Aorta (tissue), 5 donors: ENCODE results near the gene SMKR1. TPM values are rescaled to one million over a fixed set of nuclear protein-coding genes. Genes with fewer than 3 reads are reported as not detected.

Experiments
- ATAC-seq: fragments of 200-7000 bp; cut with Tn5 transposase; one replicate; pipeline ENCODE4 v1.9.1; 2022; ENCODE audit warnings: moderate library complexity; ENCODE audit not compliant: low FRiP score
- DNase-seq, 2 donors: peaks; one replicate each; pipeline ENCODE4 v3.0.0-alpha.2; 2020
- H3K27ac ChIP-seq, 2 donors: one replicate each; pipeline ENCODE4 v1.5.1; 2013; ENCODE audit warnings: low read length in 2 of 2, mild to moderate bottlenecking in 2 of 2, moderate library complexity in 2 of 2, control low read depth in 1 of 2, inconsistent platforms in 1 of 2, low read depth in 1 of 2
- H3K27me3 ChIP-seq, 2 donors: one replicate each; pipeline ENCODE4 v1.6.1; 2013; ENCODE audit warnings: control low read depth in 1 of 2, low read length in 1 of 2, mild to moderate bottlenecking in 1 of 2, moderate library complexity in 1 of 2; ENCODE audit not compliant: insufficient read depth in 2 of 2, control insufficient read depth in 1 of 2
- H3K36me3 ChIP-seq, 2 donors: one replicate each; pipeline ENCODE4 v1.6.1; 2013; ENCODE audit warnings: control low read depth in 1 of 2, low read length in 1 of 2, mild to moderate bottlenecking in 1 of 2; ENCODE audit not compliant: insufficient read depth in 2 of 2, control insufficient read depth in 1 of 2
- H3K4me1 ChIP-seq, 2 donors: one replicate each; pipeline ENCODE4 v1.6.1; 2013; ENCODE audit warnings: low read length in 2 of 2, control low read depth in 1 of 2, mild to moderate bottlenecking in 1 of 2, moderate library complexity in 1 of 2; ENCODE audit not compliant: insufficient read depth in 2 of 2, control insufficient read depth in 1 of 2
- H3K4me3 ChIP-seq, 2 donors: one replicate each; pipeline ENCODE4 v1.5.1; 2013; ENCODE audit warnings: low read length in 2 of 2, control low read depth in 1 of 2, mild to moderate bottlenecking in 1 of 2
- H3K9me3 ChIP-seq: one replicate; pipeline ENCODE4 v1.6.1; 2013; ENCODE audit warnings: mild to moderate bottlenecking, low read length; ENCODE audit not compliant: control insufficient read depth
- WGBS, 2 donors: extraction: QIAGEN DNeasy Blood & Tissue Kit; methylation state at CpG; one replicate each; pipeline ENCODE4 v1.1.7; 2013; 5-methylcytosine and 5-hydroxymethylcytosine counted together
- intact Hi-C, 2 donors: fragments of 100-400 bp; cut with DNase I; formaldehyde crosslinking; loops; one replicate each; pipeline versions ENCODE4 v1.14.2 to v1.15.0; 2022
- polyA plus RNA-seq, 2 donors: library from polyadenylated mRNA; stranded (reverse); fragments of 200-250 nt; gene quantifications; one replicate each; pipeline ENCODE4 v1.2.3, GENCODE V29; 2013
- total RNA-seq, 2 donors: library from RNA; stranded (reverse); fragmentation: NEBNext Ultra II Directional; extraction: Animal tissue kit (Norgen Biotek cat#: 25700); gene quantifications; one replicate each; pipeline ENCODE4 v1.2.1, GENCODE V29; 2021
- donor health status: healthy with polysubstance abuse.
- donor health status: Bipolar disorder and iron deficiency.
- donor health status: DM: no; HTN: no; CAD: no.
- donor health status: DM: no; HTN: no; CAD: no.
- donor health status: DM: yes; HTN: yes; CAD: no.

The SMKR1 gene
- total and polyA plus RNA-seq, 4 donors = 1.6 TPM; not detected in 3

DNA sequence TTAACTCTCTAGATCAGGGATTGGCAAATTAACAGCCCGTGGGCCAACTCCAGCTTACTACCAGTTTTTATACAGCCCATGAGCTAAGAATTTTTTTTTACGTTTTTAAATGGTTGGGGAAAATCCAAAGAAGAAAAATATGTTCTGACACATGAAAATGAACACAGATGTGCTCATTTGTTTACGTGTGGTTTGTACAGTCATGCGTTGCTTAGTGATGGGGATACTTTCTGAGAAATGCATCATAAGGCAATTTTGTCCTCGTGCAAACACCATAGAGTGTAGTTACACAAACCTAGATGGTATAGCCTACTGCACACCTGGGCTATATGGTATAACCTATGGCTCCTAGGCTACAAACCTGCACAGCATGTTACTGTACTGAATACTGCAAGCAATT, 8.3 kb upstream of the SMKR1 start:
- DNase-seq (no peak), ATAC-seq (no peak)
- H3K4me3 ChIP-seq = no peak overlapping the region
- H3K4me1 ChIP-seq = no peaks in the 10 kb centered on the region
- H3K36me3 ChIP-seq = no peaks in the 10 kb centered on the region
- no peaks in the 10 kb centered on the region for H3K27me3 ChIP-seq
- intact Hi-C loops = no loop called here
- WGBS, 2 donors = 50 to 57% methylated on average over 5 of the region's 5 CpGs
- no peaks in the 10 kb centered on the region for H3K9me3 ChIP-seq
- H3K27ac ChIP-seq = no peak overlapping the region

- Histone ChIP-seq H3K27ac (no peak overlapping the region), H3K27me3 (no peaks in the 10 kb centered on the region), H3K9me3 (no peaks in the 10 kb centered on the region), H3K4me3 (no peak overlapping the region), H3K4me1 (no peaks in the 10 kb centered on the region), H3K36me3 (no peaks in the 10 kb centered on the region)
- DNase-seq (no peak), ATAC-seq (no peak)
- intact Hi-C loops = no loop called here
- WGBS, 2 donors = 64 to 71% methylated on average over 1 of the region's 1 CpG
Observed at GRCh38 chr7:129495987-129496386, 6.3 kb upstream of the SMKR1 start.

DNA sequence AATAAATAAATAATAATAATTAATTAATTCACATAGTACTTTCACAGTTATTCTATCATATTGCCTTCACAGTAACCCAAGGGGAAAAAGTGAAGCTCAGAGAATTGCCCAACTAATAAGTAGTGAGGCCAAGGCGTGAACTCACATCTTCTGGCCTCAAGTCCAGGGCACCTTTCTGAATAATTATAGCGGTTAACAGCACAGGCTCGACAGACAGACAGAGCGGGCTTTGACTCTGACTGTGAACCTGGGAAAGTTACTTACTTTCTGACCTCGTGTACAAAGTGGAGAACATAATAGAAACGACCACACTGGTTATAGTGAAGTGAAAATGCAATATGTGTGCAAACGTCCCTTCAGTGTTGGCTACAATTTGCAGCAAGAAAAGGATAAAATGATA, 5.7 kb upstream of the SMKR1 start:
- DNase-seq (no peak), ATAC-seq (no peak)
- Histone ChIP-seq H3K9me3 (no peaks in the 10 kb centered on the region), H3K4me1 (no peaks in the 10 kb centered on the region), H3K4me3 (no peak overlapping the region), H3K36me3 (no peaks in the 10 kb centered on the region), H3K27ac (no peak overlapping the region), H3K27me3 (no peaks in the 10 kb centered on the region)
- 71 to 81% methylated on average over 7 of the region's 7 CpGs for WGBS, 2 donors
- intact Hi-C loops = no loop called here

- 88 to 90% methylated on average over 4 of the region's 4 CpGs for WGBS, 2 donors
- Histone ChIP-seq H3K27ac (no peak overlapping the region), H3K4me1 (no peaks in the 10 kb centered on the region), H3K36me3 (no peaks in the 10 kb centered on the region), H3K27me3 (no peaks in the 10 kb centered on the region), H3K9me3 (no peaks in the 10 kb centered on the region), H3K4me3 (no peak overlapping the region)
- no peak for ATAC-seq
- intact Hi-C loops = no loop called here
- no peak for DNase-seq
Observed at GRCh38 chr7:129497156-129497555, 5.2 kb upstream of the SMKR1 start.

DNA sequence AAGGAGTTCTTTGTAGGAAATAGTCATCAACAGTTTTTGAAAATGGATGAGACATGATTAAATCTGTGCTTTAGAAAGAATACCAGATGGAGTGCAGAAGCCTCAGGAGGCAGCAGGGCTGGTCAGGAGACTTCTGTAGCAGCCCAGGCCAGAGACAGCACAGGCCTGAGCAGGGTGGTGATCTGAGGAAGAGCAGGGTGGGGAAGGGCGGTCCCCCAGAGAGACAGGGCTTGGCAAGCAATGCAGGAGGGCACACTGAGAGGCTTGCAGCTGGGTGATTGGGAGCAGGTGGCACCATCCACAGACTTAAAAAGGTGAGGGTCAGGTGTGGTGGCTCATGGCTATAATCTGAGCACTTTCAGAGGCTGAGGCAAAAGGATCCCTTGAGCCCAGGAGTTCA, 4.3 kb upstream of the SMKR1 start:
- Histone ChIP-seq H3K4me3 (no peak overlapping the region), H3K4me1 (no peaks in the 10 kb centered on the region), H3K36me3 (no peaks in the 10 kb centered on the region), H3K27me3 (no peaks in the 10 kb centered on the region), H3K27ac (no peak overlapping the region), H3K9me3 (no peaks in the 10 kb centered on the region)
- WGBS, 2 donors = 95 to 98% methylated on average over 1 of the region's 1 CpG
- DNase-seq (no peak), ATAC-seq (no peak)
- intact Hi-C loops = no loop called here

DNA sequence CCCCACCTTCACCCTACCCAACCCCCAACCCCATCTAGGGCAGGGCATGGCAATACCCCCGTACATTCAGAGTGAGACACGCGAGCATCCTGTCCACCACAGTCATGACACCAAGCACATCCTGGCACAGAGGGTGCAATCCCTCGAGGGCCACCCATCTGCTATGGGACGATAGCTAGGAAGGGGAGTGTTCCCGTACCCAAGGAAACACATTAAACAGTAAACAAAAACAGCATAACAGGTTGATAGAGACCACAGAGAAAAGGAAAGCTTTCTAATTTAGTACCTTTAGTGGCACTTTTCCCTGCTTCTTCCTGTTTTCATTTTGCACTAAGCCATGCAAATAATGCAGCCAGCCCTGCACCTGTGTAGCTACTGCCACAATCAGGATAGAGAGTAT, 2.3 kb upstream of the SMKR1 start:
- Histone ChIP-seq H3K4me3 (no peak overlapping the region), H3K9me3 (no peaks in the 10 kb centered on the region), H3K4me1 (no peaks in the 10 kb centered on the region), H3K36me3 (no peaks in the 10 kb centered on the region), H3K27me3 (no peaks in the 10 kb centered on the region), H3K27ac (no peak overlapping the region)
- intact Hi-C loops = no loop called here
- WGBS, 2 donors = 85 to 88% methylated on average over 6 of the region's 6 CpGs
- DNase-seq (no peak), ATAC-seq (no peak)

DNA sequence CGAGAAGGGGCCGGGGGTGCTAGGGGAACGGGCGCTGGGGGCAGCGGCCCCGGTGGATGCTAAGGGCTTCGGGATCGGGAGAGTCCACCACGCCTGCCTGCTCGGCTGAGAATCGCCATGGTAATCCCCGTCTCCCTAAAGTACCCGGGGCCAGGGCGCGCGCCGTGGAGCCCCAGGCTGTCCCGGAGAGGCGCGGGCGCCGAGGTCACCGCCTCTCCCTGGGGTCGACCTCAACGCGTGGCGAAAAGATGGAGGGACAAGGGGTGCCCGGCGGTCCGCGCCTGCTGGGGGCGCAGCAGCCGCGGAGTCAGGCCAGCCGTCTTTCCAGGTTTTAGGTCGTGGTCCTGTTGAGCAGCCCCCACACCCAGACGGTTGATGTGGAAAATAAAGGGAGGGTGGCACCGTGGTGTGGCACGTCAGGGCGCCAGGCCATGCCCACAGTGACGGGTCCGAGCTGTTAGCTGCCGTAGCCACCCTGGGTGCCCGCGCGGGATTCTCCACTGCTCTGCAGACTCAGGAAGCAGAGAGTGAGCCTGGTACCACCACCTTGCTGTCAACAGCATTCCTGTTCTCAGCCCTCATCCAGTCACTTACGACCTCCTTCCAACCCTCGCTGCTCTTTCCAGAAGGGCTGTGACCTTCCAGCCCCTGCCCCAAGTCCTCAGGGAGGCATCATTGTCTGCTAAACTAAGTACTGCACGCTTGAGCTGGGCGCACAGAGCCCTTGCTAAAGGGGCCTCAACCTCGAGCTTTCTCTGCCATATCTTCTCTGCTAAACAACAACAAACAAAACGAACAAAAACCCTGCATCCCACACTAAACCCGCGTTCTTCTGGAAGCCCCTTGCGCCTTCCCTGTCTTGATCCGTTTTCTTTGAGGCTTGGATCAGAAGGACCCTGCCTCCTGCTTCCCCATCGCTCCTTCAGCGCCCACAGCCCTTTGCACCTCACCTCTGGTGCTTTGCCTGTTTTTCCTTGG, 666 bp downstream of the SMKR1 start:
- Histone ChIP-seq H3K36me3 (no peaks in the 10 kb centered on the region), H3K9me3 (no peaks in the 10 kb centered on the region), H3K4me3 (peak overlapping the region; percentile 7 to 44), H3K27ac (no peak overlapping the region), H3K27me3 (no peaks in the 10 kb centered on the region), H3K4me1 (no peaks in the 10 kb centered on the region)
- WGBS, 2 donors = 12 to 13% methylated on average over 54 to 58 of the region's 58 CpGs
- peak; percentile 40 for ATAC-seq
- DNase-seq = no peak
- intact Hi-C loops = no loop called here

DNA sequence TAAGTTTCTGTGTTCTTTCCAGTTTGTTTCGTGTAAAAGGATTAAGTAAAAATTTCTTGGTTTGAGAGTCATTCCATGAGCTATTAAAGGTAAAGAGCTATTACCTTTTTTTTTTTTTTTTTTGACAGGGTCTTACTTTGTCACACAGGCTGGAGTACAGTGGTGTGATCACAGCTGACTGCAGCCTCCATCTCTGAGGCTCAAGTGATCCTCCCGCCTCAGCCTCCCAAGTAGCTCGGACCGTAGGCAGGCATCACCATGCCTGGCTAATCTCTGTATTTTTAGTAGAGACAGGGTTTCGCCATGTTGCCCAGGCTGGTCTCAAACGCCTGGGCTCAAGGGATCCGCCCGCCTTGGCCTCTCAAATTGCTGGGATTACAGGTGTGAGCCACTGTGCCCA, 1.4 kb downstream of the SMKR1 start:
- intact Hi-C loops = no loop called here
- H3K4me3 ChIP-seq = no peak overlapping the region
- 94 to 97% methylated on average over 8 of the region's 8 CpGs for WGBS, 2 donors
- no peaks in the 10 kb centered on the region for H3K36me3 ChIP-seq
- no peak overlapping the region for H3K27ac ChIP-seq
- H3K9me3 ChIP-seq = no peaks in the 10 kb centered on the region
- no peaks in the 10 kb centered on the region for H3K27me3 ChIP-seq
- no peak for DNase-seq
- no peaks in the 10 kb centered on the region for H3K4me1 ChIP-seq
- ATAC-seq = no peak

DNA sequence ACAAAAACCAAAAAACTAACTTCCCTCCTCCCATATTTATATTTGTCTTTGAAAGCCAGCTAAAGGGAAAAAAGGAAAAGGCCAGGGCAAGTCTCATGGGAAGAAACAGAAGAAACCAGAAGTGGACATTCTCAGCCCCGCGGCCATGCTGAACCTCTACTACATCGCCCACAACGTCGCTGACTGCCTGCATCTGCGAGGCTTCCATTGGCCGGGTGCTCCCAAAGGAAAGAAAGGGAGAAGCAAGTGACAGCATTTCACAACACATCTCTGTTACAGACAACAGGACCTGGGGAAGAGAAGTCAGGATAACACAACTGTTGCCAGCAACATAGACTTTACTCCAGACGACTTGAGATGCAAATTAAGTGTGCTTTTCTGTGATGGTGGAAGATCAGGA, 9.9 kb downstream of the SMKR1 start:
- Histone ChIP-seq H3K9me3 (no peaks in the 10 kb centered on the region), H3K4me1 (no peaks in the 10 kb centered on the region), H3K27ac (no peak overlapping the region), H3K4me3 (no peak overlapping the region), H3K27me3 (no peaks in the 10 kb centered on the region), H3K36me3 (no peaks in the 10 kb centered on the region)
- intact Hi-C loops = no loop called here
- DNase-seq (no peak), ATAC-seq (no peak)
- WGBS, 2 donors = 54 to 56% methylated on average over 8 of the region's 8 CpGs
